ENCODE results near the gene HMGB3.
A peak's percentile ranks its signal among the peaks of the same experiment; 100 is the strongest.
"Not testable (repeated sequence)": the region's sequence is repeated elsewhere in the genome, so short reads cannot be mapped to it uniquely, and the experiment has no call there.

The HMGB3 gene

DNA sequence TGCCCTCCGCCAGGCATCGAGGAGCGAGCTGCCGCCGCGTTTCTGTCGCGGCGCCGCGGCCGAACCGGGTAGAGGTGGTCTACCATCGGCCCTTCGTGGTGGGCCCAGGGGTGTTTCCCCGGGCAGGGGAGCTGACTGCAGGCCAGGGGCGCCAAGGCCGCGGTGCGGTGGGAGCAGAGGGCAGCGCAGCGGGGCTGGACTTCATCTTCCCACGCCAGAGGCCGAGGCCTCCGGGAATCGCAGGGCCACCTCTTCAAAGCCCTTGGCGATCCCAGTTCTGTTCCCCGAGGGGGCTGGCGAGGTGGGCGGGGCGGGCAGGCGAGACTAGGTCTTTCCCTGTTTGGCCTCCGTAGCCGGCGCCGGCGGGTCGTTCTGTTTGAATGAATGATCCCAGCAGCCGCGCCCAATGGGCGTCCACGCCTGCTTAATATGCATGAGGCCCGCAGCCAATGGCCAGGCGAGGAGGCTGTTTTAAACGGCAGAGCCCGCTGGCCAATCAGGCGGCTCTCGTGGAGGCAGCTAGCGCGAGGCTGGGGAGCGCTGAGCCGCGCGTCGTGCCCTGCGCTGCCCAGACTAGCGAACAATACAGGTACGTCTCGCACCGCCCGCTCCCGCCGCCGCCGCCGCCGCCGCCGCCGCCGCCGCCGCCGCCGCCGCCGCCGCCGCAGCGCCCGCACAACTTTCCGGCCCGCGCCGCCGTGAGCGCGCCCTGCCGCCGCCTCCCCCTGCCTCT, at the start of gene HMGB3:
HMGB3 (plus strand) TSS at position 548 of the 733 bp plus-strand sequence. CDS start 2,265 bp downstream, outside the sequence.
- peak; percentile 93 for DNase-seq

GRCh38 chrX:150933945-150934350, 49.2 kb upstream of the HMGB3 start:
- no peak for DNase-seq

GRCh38 chrX:150934453-150934852, 48.7 kb upstream of the HMGB3 start:
- peak; percentile 9 for DNase-seq

DNA sequence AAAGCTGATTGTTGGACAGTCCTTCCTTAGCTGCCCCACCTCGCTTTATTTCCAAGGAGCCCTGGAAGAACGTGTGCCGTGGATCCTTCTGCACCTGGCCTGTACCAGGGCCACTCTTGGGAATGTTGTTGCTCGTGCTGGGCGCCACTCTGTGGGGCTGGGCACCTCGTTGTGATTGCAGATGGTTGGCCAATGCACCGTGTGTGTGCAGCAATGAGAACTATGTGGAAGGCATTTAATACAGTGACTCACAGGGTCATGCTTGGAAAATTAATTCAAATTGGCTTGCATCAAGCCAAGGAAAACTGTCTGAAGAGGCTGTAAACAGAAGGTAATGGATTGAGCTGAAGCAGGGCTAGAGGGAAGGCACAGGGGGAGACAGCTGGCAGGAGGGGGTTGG, 47.7 kb upstream of the HMGB3 start:
- no peak for DNase-seq

- DNase-seq, result no peak
Observed at GRCh38 chrX:150936556-150936955, 46.6 kb upstream of the HMGB3 start.

- peak; percentile 8 for DNase-seq
Observed at GRCh38 chrX:150940844-150941495, 42.2 kb upstream of the HMGB3 start.

- DNase-seq, result no peak
Observed at GRCh38 chrX:150941580-150941979, 41.6 kb upstream of the HMGB3 start.

GRCh38 chrX:150942942-150943594, 40.1 kb upstream of the HMGB3 start:
- DNase-seq, result no peak

DNA sequence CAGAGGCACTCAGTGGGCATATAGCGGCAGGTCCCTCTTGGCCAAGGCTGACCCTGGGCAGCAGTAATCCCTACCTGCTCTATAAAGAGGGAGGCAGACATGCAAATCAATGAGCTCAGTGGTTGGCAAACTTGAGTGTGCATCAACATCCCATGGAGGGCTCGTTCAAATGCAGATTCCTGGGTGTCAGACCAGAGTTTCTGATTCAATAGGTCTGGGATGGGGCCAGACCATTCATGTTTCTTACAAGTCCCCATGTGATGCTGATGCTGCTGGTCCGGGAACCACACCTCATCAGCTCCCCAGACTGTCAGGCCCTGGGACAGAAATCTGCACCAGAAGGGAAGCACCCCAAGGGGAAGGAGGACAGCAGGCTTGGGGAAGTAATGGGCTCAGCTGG, 38.9 kb upstream of the HMGB3 start:
- no peak for DNase-seq

GRCh38 chrX:150954951-150955350, 28.2 kb upstream of the HMGB3 start:
- DNase-seq, result no peak

DNA sequence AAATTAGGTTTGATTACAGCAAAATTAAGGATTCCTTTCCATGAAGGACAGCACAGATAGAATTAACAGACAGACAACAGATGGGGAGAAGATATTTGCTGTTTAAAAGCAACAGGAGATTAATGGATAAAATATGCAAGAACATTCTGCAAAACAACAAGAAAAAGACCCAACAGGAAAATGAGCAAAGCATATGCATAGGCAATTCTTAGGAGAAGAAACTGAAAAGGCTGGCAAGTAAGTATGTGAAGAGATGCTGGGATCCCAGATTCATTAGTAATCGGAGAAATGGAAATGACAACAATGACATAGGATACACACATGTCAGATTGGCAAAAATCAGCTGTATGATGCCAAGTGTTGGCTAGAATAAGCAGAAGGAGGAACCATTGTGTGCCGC, 27.5 kb upstream of the HMGB3 start:
- no peak for DNase-seq

DNA sequence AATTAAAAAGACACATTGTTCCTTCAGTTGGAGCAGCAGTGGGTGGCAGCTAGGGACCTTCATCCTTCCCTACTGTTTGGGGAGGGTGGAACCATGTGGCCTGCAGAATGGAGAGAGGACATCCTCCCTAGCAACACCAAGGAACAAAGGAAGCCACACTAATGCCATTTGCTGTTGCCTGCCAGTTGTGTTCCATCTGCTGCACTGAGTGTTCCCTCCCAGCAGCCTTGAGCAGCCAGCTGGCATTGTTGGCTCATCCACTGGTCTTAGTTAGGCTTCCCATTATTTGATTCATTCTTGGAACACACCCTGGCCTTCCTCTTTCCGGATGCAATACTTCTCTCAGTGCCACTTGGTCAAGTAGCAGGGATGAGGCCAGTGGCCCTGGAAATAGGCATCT, 25.0 kb upstream of the HMGB3 start:
- DNase-seq, result no peak

GRCh38 chrX:150959557-150959956, 23.6 kb upstream of the HMGB3 start:
- no peak for DNase-seq

GRCh38 chrX:150961631-150962030, 21.5 kb upstream of the HMGB3 start:
- DNase-seq, result no peak

DNA sequence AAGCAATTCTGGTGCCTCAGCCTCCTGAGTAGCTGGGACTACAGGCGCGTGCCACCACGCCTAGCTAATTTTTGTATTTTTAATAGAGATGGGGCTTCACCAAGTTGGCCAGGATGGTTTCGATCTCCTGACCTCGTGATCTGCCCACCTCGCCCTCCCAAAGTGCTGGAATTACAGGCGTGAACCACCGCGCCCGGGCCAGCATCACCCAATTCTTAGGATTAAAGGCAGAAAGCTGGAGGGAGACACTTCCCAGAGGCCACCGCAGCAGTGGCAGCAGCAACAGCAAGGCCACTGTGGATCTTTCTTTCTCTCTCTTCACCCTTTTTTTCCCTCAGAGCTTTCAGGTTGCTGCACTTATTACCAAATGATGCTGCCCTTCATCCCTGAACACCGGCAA, 18.7 kb upstream of the HMGB3 start:
- DNase-seq, result not testable (repeated sequence)

DNA sequence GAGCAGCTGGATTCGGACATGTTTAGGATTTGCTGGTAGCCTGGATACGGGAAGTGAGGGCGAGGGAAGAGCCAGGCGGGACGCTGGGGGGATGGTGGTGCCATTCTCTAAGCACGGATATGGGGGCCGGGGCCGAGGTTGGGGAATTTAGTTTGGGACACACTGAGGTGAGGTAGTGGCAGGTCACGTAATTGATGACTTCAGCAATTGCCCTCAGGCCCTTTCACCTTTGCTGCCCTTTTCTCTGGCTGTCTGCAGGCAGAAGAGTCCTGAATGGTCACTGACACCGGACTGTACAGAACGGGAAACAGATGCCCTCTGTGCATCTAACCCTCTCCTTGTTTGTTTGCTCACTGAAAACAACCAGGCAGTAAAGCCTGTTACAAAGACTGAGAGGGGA, 16.9 kb upstream of the HMGB3 start:
- DNase-seq, result no peak

GRCh38 chrX:150966742-150967141, 16.4 kb upstream of the HMGB3 start:
- no peak for DNase-seq

DNA sequence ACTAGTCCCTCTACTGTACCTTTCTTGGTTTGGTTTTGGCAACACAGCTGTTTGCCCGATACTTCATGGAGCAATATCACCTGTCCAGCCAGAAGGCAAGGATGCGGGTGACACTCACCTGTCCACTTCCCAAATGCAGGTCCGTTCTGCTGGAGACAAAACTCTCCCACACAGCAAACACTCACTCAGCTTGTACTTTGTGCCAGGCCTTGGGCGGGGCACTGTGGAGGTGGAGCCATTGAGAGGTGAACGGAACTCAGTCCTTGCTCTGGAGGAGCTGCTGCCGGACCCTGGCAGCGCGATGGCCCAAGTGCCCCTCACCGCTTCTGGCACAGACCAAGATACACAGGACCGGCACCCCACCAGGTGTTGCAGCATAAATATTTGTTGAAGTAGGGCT, 15.3 kb upstream of the HMGB3 start:
- no peak for DNase-seq

DNA sequence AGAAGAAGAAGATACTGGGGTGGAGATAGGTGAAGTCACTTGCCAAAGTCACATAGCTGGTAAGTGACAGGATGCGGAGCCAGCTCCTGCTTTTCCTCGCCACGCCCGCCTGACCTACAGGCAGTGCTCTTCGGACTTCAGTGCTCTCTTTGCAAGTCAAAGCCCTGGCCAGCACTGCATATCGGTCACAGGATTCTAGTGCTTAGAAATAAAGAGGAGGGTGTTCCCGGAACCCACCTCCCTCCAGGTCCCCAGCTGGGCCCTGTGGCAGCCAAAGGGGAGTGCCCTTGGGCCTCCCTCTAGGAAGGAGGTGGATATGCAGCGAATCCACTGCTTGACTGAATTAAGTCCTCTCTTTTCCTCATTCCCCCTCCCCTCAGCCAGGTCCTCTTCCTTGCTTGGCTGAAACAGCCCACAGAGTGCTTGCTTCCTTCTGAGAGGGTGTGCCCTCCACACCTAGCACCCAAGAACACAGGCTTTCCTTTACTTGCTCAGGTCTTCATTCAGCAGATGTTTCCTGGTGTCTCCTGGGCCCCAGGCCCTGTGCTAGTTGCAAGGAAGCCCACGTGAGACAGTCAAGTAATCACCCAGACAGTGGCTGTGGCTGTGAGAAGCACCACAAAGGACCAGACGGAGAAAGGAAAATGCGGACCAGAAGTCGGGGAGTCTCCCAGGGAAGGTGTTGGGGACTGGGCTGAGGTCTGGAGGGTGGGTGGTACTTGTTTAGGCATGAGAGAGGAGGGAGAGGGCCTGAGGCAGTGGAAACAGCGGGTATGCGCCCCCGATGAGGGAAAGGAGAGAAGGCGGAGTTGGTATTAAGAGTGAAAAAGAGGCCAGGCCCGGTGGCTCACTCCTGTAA, 14.0 kb upstream of the HMGB3 start:
- no peak for DNase-seq

- no peak for DNase-seq
Observed at GRCh38 chrX:150972450-150972849, 10.7 kb upstream of the HMGB3 start.

DNA sequence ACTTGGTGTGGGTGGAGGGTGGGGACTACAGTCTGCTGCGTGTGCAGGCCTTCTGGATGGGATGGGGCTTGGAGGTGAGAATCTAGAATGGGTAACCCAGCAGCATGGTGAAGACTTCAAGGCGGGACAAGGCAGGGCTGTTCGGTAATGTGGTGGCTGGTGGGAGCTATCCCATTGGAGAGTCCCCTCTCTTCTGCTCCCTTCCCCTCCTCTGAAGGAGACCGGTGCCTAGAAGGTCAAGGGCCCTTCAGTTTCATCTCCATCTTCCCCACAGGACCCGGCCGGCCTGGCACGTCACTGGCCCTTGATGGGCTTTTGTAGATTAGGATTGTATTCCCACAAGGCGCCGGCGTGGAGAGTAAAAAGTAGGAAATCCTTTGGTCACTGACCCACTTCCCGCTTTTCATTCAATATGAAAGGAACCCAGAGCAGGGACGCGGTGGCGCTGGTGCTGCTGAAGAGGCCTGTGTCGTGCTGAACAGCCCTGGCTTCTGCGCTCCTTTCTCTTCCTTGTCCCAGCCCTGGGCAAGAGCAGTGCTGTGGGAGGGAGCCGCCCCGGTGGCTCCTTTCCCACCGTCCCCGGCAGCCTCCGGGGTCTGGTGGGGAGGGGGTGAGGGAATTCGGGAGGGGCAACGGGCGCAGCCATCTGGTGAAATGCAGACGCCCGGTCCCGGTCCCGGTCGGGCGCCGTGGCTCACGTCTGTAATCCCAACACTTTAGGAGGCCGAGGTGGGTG, 7.3 kb upstream of the HMGB3 start:
- DNase-seq, result no peak

GRCh38 chrX:150977411-150978162, 5.5 kb upstream of the HMGB3 start:
- DNase-seq, result no peak

Data from NCI-H2107 (cell line).